Transverse colon (tissue), 3 donors: Measurements from ENCODE around the gene HSPB7.

ENCODE experiments used
- CTCF ChIP-seq, 5 experiments: fragments of 200-600 bp in 3 of 5; fragments of 450-650 bp in 2 of 5; sonication (generic) in 3 of 5; IDR thresholded peaks; 1 replicate in 2 of 5; 2 replicates in 3 of 5; pipeline ENCODE4 v1.5.1; 2016 to 2017; ENCODE audit warnings: antibody characterized with exemption in 5 of 5, inconsistent platforms in 3 of 5, mild to moderate bottlenecking in 2 of 5, moderate library complexity in 1 of 5
- EP300 ChIP-seq: sonication (generic); formaldehyde crosslinking; IDR thresholded peaks from one replicate; pipeline ENCODE4 v1.6.1; 2017; ENCODE audit warnings: antibody characterized with exemption, low read depth
- POLR2A ChIP-seq: fragments of 450-650 bp; IDR thresholded peaks from one replicate; pipeline ENCODE4 v1.6.1; 2016; ENCODE audit warnings: antibody characterized with exemption, mild to moderate bottlenecking, moderate library complexity

- TF ChIP-seq POLR2A (no peak), CTCF (IDR thresholded peaks at IDR 0.05) (no peak), EP300 (no peak)
Observed at GRCh38 chr1:16023050-16023653, 5.3 kb upstream of the HSPB7 start.
